ENCODE measurements around the gene KRTAP5-9. TPM values are rescaled to one million over a fixed set of nuclear protein-coding genes. Genes with fewer than 3 reads are reported as not detected.
"Not testable (repeated sequence)": the region's sequence is repeated elsewhere in the genome, so short reads cannot be mapped to it uniquely, and the experiment has no call there.

Gene KRTAP5-9
- total RNA-seq, 4 donors from 2014 or later: 0.54 TPM; not detected in 3

DNA sequence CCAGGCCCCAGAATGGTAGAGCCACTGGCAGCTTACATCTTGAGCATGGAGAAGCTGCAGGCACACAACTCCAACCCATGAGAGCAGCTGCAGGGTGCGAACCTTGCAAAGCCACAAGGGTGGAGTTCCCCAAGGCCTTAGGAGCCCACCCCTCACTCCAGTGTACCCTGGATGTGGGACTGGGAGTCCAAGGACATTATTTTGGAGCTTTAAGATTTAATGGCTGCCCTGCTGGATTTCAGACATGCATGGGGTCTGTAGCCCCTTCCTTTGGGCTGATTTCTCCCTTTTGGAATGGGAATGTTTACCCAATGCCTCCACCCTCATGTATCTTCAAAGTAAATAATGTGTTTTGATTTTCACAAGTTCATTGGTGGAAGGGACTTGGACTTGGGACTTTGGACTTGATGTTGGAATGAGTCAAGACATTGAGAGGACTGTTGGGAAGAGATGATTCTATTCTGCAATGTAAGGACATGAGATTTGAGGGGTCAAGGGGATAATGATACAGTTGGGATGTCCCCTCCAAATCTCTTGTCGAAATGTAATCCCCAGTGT lies 22.2 kb upstream of the KRTAP5-9 start:
- WGBS, 2 donors: 82 to 96% methylated on average over 2 of the region's 2 CpGs
- Histone ChIP-seq H3K36me3 (no peaks in the 10 kb centered on the region), H3K27me3 (no peaks in the 10 kb centered on the region), H3K4me3 (replicated peaks in 1 of 3) (no peak overlapping the region), H3K4me1 (no peaks in the 10 kb centered on the region), H3K27ac (no peak overlapping the region), H3K9me3 (no peaks in the 10 kb centered on the region)
- intact Hi-C loops (cut with DNase I): no loop called here
- TF ChIP-seq, protein P1, sequence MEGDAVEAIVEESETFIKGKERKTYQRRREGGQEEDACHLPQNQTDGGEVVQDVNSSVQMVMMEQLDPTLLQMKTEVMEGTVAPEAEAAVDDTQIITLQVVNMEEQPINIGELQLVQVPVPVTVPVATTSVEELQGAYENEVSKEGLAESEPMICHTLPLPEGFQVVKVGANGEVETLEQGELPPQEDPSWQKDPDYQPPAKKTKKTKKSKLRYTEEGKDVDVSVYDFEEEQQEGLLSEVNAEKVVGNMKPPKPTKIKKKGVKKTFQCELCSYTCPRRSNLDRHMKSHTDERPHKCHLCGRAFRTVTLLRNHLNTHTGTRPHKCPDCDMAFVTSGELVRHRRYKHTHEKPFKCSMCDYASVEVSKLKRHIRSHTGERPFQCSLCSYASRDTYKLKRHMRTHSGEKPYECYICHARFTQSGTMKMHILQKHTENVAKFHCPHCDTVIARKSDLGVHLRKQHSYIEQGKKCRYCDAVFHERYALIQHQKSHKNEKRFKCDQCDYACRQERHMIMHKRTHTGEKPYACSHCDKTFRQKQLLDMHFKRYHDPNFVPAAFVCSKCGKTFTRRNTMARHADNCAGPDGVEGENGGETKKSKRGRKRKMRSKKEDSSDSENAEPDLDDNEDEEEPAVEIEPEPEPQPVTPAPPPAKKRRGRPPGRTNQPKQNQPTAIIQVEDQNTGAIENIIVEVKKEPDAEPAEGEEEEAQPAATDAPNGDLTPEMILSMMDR (IDR thresholded peaks at IDR 0.05): no peak
- no peak for TF ChIP-seq POLR2A (IDR thresholded peaks at IDR 0.05)
- no peak for DNase-seq

DNA sequence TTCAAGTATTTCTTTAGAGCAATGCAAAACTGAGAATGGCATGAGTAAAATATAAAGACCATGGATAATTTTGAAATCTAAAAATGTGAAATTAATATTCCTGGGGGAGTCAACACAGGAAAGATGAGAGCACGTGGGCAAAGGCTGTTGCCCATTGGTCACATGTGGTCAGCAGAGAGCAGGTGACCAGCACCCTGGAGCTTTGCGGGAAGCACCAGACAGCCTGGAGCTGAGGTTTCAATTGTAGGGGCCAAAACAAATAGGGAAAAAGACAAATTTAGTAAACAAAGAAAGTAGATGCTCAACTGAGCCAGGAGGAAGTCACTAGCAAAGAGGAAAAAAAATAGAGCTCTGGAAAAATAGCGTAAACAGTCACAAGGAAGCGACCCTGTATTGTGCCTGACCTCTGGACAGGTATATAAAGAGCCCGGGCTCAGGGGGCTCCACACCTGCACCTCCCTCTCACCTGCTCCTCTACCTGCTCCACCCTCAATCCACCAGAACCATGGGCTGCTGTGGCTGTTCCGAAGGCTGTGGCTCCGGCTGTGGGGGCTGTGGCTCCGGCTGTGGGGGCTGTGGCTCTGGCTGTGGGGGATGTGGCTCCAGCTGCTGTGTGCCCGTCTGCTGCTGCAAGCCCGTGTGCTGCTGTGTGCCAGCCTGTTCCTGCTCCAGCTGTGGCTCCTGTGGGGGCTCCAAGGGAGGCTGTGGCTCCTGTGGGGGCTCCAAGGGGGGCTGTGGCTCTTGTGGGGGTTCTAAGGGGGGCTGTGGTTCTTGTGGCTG lies 21.2 kb upstream of the KRTAP5-9 start, which contains the start of gene KRTAP5-7:
Gene KRTAP5-7 (plus strand): TSS at position 472 of the 780 bp plus-strand sequence. CDS start 34 bp downstream, at position 506.
- H3K9me3 ChIP-seq; H3K4me3 ChIP-seq (replicated peaks in 1 of 3); intact Hi-C loops (cut with DNase I); H3K4me1 ChIP-seq; H3K36me3 ChIP-seq; H3K27ac ChIP-seq; DNase-seq; H3K27me3 ChIP-seq: not testable (repeated sequence)
- WGBS, 2 donors: 65 to 72% methylated on average over 5 to 7 of the region's 10 CpGs

DNA sequence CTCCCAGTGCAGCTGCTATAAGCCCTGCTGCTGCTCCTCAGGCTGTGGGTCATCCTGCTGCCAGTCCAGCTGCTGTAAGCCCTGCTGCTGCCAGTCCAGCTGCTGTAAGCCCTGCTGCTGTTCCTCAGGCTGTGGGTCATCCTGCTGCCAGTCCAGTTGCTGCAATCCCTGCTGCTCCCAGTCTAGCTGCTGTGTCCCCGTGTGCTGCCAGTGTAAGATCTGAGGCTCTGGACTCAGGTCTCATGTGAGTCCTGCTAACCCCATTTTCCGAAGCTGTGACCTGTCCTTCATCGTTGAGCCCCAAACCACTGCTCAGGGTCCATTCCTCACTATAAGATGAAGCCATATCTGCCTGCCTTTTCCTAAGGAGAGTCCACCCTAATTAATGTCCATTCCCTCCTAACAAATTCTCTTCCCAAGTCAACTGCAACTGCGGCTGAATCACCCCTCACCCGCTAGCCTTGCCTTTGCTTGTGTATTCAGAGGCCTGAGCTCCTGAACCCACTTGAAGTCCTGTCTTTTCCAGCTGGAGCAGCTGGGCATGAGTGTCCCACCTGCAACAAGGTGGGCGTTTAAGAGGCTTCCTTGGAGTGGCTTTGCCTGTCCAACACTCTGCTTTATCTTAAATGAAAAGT lies 20.5 kb upstream of the KRTAP5-9 start:
- Histone ChIP-seq H3K36me3 (no peaks in the 10 kb centered on the region), H3K9me3 (no peaks in the 10 kb centered on the region), H3K4me1 (no peaks in the 10 kb centered on the region), H3K27me3 (no peaks in the 10 kb centered on the region), H3K27ac (no peak overlapping the region), H3K4me3 (replicated peaks in 1 of 3) (no peak overlapping the region)
- TF ChIP-seq, protein P1 (IDR thresholded peaks at IDR 0.05): no peak
- no peak for TF ChIP-seq POLR2A (IDR thresholded peaks at IDR 0.05)
- intact Hi-C loops (cut with DNase I): no loop called here
- DNase-seq: no peak
- 85 to 86% methylated on average over 6 of the region's 6 CpGs for WGBS, 2 donors

DNA sequence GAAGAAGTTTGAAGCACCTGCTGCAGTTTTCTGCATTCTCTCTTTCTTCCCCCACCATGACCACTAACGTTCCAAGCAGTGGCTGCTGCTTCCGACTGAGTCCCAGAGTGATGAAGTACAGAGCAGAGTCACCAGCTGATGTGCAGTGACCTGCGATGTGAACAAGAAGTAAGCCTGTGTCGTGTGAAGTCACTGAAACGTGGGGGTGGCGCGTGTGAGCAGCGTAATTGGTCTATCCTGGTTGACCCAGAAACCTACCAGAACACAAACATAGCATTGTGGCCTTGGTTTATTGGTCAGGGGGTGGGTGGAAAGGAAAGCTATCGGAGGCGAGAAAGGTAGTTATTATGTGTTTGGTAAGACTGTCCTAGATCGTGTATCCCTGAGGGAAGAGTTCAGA lies 17.6 kb upstream of the KRTAP5-9 start:
- Histone ChIP-seq H3K4me3 (replicated peaks in 1 of 3) (no peak overlapping the region), H3K4me1 (no peaks in the 10 kb centered on the region), H3K27ac (no peak overlapping the region), H3K36me3 (no peaks in the 10 kb centered on the region), H3K9me3 (no peaks in the 10 kb centered on the region), H3K27me3 (no peaks in the 10 kb centered on the region)
- intact Hi-C loops (cut with DNase I): no loop called here
- DNase-seq: no peak
- 83% methylated on average over 11 of the region's 11 CpGs for WGBS, 2 donors
- TF ChIP-seq POLR2A (IDR thresholded peaks at IDR 0.05): no peak

DNA sequence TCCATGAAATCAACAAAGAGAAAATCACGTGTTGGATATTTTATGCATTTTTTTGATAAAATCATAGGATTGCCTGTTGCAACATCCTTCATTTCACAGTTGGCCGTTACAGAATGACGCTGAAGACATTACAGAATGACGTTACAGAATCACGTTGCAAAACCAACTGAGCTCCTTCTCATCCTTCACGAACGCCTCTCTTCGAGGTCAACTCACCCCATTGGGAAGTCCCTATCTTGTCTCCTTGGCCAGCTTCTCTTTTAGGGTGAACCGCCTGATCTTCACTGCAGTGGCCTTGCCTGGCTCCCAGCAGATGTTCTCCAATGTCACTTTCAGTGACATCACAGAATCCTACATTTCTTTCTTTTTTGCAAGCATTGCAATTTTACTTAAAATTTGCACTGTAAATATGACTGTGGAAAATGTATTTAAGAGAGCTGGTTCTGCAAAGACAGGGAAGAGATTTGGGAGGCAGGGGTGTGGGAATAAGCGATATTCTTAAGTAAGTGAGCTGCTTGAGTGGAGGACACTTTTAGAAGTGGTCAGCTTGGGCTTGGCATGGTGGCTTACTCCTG lies 16.1 kb upstream of the KRTAP5-9 start:
- no peaks in the 10 kb centered on the region for H3K4me1 ChIP-seq
- no peak for DNase-seq
- intact Hi-C loops (cut with DNase I): no loop called here
- TF ChIP-seq, protein P1 (IDR thresholded peaks at IDR 0.05): no peak
- TF ChIP-seq POLR2A (IDR thresholded peaks at IDR 0.05): no peak
- 81 to 83% methylated on average over 10 of the region's 10 CpGs for WGBS, 2 donors
- H3K27ac ChIP-seq: no peak overlapping the region
- no peaks in the 10 kb centered on the region for H3K9me3 ChIP-seq
- H3K27me3 ChIP-seq: no peaks in the 10 kb centered on the region
- no peak overlapping the region for H3K4me3 ChIP-seq (replicated peaks in 1 of 3)
- no peaks in the 10 kb centered on the region for H3K36me3 ChIP-seq

DNA sequence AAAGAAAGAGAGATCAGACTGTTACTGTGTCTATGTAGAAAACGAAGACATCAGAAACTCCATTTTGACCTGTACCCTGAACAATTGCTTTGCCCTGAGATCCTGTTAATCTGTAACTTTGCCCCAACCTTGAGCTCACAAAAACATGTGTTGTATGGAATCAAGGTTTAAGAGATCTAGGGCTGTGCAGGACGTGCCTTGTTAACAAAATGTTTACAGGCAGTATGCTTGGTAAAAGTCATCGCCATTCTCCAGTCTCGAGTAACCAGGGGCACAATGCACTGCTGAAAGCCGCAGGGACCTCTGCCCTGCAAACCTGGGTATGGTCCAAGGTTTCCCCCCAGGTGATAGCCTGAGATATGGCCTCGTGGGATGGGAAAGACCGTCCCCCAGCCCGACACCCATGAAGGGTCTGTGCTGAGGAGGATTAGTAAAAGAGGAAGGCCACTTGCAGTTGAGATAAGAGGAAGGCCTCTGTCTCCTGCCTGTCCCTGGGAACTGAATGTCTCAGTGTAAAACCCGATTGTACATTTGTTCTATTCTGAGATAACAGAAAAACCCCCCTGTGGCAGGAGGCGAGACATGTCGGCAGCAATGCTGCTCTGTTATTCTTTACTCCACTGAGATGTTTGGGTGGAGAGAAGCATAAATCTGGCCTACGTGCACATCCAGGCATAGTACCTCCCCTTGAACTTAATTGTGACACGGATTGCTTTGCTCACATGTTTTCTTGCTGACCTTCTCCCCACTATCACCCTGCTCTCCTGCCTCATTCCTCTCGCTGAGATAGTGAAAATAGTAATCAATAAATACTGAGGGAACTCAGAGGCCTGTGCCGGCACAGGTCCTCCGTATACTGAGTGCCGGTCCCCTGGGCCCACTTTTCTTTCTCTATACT lies 13.3 kb upstream of the KRTAP5-9 start:
- H3K4me3 ChIP-seq (replicated peaks in 1 of 3); H3K27me3 ChIP-seq; H3K36me3 ChIP-seq; H3K9me3 ChIP-seq; H3K27ac ChIP-seq; intact Hi-C loops (cut with DNase I); H3K4me1 ChIP-seq; DNase-seq: not testable (repeated sequence)
- whole genome bisulfite sequencing, 2 donors: 82 to 84% methylated on average over 17 of the region's 17 CpGs

Data from thyroid gland (tissue), 4 donors.